Psoas muscle (tissue), 8 donors: ENCODE measurements around the gene RACGAP1. TPM values are rescaled to one million over a fixed set of nuclear protein-coding genes. Genes with fewer than 3 reads are reported as not detected.

ENCODE experiments used
- ATAC-seq, 4 donors: fragments of 200-7000 bp; cut with Tn5 transposase; one replicate each; pipeline ENCODE4 v1.9.1; 2020; ENCODE audit warnings: moderate library complexity in 3 of 4, mild to moderate bottlenecking in 2 of 4
- DNase-seq, 2 donors: peaks; one replicate each; pipeline ENCODE4 v3.0.0-alpha.2; 2020
- H3K27ac ChIP-seq: fragments of 200-600 bp; one replicate; pipeline ENCODE4 v1.8.0; 2022
- H3K27me3 ChIP-seq, 3 donors: fragments of 200-600 bp in 1 of 3; one replicate each; pipeline versions ENCODE4 v1.6.1 to v1.8.0; 2013 to 2022; ENCODE audit warnings: low read length in 2 of 3, mild to moderate bottlenecking in 2 of 3, moderate library complexity in 1 of 3; ENCODE audit not compliant: insufficient read depth in 3 of 3
- H3K36me3 ChIP-seq, 2 donors: fragments of 200-600 bp in 1 of 2; one replicate each; pipeline versions ENCODE4 v1.6.1 to v1.8.0; 2013 to 2022; ENCODE audit warnings: low read depth in 1 of 2, mild to moderate bottlenecking in 1 of 2, moderate library complexity in 1 of 2; ENCODE audit not compliant: insufficient read depth in 1 of 2
- H3K4me1 ChIP-seq: fragments of 200-600 bp; one replicate; pipeline ENCODE4 v1.8.0; 2022
- H3K4me3 ChIP-seq: fragments of 200-600 bp; one replicate; pipeline ENCODE4 v1.8.0; 2022; ENCODE audit warnings: mild to moderate bottlenecking
- H3K9me3 ChIP-seq: fragments of 200-600 bp; one replicate; pipeline ENCODE4 v1.8.0; 2022
- WGBS, 3 donors: extraction: QIAGEN DNeasy Blood & Tissue Kit; methylation state at CpG; one replicate each; pipeline versions ENCODE4 v1.1.6 to v1.1.7; 2013; 5-methylcytosine and 5-hydroxymethylcytosine counted together
- intact Hi-C, 2 donors: fragments of 100-400 bp; cut with DNase I; formaldehyde crosslinking; loops; one replicate each; pipeline versions ENCODE4 v1.11.0 to v1.14.2; 2022
- polyA plus RNA-seq, 3 donors: library from polyadenylated mRNA; stranded (reverse); fragments of 200-250 nt; gene quantifications; one replicate each; pipeline ENCODE4 v1.2.3, GENCODE V29; 2013
- total RNA-seq, 4 donors: library from RNA; stranded (reverse); fragmentation: NEBNext Ultra II Directional in 2 of 4; extraction: Animal tissue kit (Norgen Biotek cat#: 25700) in 2 of 4; gene quantifications; one replicate each; pipeline versions ENCODE4 v1.2.1 to v1.2.4, GENCODE V29; 2021 to 2023
- TF ChIP-seq, protein P1 (sequence below): fragments of 200-600 bp; IDR thresholded peaks from one replicate; pipeline ENCODE4 v1.8.0; 2022; ENCODE audit warnings: antibody characterized with exemption
- donor health status: healthy with polysubstance abuse.
- donor health status: DM: no; HTN: no; CAD: no; lungs with moderate emphysema.
- donor health status: Bipolar disorder and iron deficiency.
- donor health status: healthy.
- donor health status: DM: yes; HTN: yes; CAD: no.
- donor health status: DM: no; HTN: no; CAD: no.
- donor health status: DM: no; HTN: no; CAD: no.
- donor health status: DM: yes; HTN: yes; CAD: no.

Gene RACGAP1
- total and polyA plus RNA-seq, 7 donors: 3.4 to 15.3 (median 5.4) TPM

DNA sequence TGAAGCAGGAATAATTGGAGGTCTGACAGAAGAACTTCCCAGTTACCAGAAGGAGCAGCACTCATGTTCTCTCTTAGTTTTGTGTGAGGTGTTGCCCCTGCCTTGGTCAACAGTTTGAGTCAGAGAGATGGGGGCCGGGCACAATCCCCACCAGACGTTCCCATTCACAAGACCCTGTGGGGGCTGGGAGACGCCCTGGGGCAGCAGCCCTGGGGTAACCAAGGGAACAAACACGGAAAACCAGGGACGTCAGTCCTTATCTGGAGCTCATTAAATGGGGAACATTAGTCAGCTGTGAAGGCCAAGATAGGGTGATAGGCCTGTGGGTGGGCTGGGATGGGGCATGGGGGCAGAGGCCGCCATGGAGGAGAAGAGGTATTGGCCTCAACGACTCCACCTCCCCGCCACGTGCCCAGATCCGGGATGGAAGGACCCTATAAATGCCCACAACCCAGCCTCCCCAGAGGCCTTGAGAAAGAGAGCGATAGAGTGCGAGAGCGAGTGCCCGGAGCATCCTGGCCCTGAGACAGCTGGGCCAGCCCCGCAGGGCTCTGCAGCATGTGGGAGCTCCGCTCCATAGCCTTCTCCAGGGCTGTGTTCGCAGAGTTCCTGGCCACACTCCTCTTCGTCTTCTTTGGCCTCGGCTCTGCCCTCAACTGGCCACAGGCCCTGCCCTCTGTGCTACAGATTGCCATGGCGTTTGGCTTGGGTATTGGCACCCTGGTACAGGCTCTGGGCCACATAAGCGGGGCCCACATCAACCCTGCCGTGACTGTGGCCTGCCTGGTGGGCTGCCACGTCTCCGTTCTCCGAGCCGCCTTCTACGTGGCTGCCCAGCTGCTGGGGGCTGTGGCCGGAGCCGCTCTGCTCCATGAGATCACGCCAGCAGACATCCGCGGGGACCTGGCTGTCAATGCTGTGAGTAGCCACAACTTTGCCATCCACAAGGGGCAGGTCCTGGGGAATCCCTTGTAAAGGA is 74.7 kb downstream of the RACGAP1 start, which contains the start of gene AQP2:
AQP2 (plus strand) TSS at position 465 of the 979 bp plus-strand sequence; CDS start at position 559, 94 bp downstream.
- TF ChIP-seq, protein P1, sequence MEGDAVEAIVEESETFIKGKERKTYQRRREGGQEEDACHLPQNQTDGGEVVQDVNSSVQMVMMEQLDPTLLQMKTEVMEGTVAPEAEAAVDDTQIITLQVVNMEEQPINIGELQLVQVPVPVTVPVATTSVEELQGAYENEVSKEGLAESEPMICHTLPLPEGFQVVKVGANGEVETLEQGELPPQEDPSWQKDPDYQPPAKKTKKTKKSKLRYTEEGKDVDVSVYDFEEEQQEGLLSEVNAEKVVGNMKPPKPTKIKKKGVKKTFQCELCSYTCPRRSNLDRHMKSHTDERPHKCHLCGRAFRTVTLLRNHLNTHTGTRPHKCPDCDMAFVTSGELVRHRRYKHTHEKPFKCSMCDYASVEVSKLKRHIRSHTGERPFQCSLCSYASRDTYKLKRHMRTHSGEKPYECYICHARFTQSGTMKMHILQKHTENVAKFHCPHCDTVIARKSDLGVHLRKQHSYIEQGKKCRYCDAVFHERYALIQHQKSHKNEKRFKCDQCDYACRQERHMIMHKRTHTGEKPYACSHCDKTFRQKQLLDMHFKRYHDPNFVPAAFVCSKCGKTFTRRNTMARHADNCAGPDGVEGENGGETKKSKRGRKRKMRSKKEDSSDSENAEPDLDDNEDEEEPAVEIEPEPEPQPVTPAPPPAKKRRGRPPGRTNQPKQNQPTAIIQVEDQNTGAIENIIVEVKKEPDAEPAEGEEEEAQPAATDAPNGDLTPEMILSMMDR: no peak
- H3K27me3 ChIP-seq: peaks cover 0 to 15% (median 3%) of the 10 kb centered on the region in 3 donors
- no peak for ATAC-seq

DNA sequence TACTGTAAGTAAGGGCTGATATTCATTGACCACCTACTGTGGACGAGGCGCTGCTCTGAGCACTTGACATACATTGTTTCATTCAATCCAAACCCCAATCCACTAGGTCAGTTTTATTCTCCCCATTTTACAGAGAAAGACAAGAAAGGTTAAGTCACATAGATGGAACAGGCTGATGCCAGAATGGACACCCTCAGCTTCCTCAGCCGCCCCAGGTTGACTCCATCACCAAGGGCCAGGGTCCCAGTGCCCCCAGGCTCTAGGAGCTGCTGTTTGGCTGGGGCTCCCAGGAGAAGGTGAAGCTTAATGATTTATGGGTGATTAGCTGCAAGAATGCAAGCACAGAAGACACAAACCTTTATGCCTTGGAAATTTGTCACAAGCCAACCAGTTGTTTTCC is 75.4 kb downstream of the RACGAP1 start:
- H3K9me3 ChIP-seq: no peaks in the 10 kb centered on the region
- no peak overlapping the region for H3K27ac ChIP-seq
- ATAC-seq (no peak), DNase-seq (no peak)
- no peaks in the 10 kb centered on the region for H3K4me1 ChIP-seq
- no peak overlapping the region for H3K4me3 ChIP-seq
- 96 to 98% (median 98%) methylated on average over 3 of the region's 3 CpGs for WGBS, 3 donors
- no peaks in the 10 kb centered on the region for H3K36me3 ChIP-seq
- H3K27me3 ChIP-seq: peaks cover 0 to 8% (median 3%) of the 10 kb centered on the region in 3 donors
- intact Hi-C loops: loop anchor here in 1 of 2 donors (5.0 kb wide), 1 partner anchor 83 kb away; no protein-coding TSS in a partner anchor
- TF ChIP-seq, protein P1: no peak

More for the DNA sequence above, 74.7 kb downstream of the RACGAP1 start, which contains the start of gene AQP2:
- H3K36me3 ChIP-seq: no peaks in the 10 kb centered on the region
- no peaks in the 10 kb centered on the region for H3K4me1 ChIP-seq
- DNase-seq: no peak
- intact Hi-C loops: no loop called here
- WGBS, 3 donors: 80 to 89% (median 81%) methylated on average over 31 to 32 of the region's 32 CpGs
- H3K9me3 ChIP-seq: no peaks in the 10 kb centered on the region
- H3K4me3 ChIP-seq: no peak within 1 kb of the TSS
- H3K27ac ChIP-seq: no peak within 1 kb of the TSS

DNA sequence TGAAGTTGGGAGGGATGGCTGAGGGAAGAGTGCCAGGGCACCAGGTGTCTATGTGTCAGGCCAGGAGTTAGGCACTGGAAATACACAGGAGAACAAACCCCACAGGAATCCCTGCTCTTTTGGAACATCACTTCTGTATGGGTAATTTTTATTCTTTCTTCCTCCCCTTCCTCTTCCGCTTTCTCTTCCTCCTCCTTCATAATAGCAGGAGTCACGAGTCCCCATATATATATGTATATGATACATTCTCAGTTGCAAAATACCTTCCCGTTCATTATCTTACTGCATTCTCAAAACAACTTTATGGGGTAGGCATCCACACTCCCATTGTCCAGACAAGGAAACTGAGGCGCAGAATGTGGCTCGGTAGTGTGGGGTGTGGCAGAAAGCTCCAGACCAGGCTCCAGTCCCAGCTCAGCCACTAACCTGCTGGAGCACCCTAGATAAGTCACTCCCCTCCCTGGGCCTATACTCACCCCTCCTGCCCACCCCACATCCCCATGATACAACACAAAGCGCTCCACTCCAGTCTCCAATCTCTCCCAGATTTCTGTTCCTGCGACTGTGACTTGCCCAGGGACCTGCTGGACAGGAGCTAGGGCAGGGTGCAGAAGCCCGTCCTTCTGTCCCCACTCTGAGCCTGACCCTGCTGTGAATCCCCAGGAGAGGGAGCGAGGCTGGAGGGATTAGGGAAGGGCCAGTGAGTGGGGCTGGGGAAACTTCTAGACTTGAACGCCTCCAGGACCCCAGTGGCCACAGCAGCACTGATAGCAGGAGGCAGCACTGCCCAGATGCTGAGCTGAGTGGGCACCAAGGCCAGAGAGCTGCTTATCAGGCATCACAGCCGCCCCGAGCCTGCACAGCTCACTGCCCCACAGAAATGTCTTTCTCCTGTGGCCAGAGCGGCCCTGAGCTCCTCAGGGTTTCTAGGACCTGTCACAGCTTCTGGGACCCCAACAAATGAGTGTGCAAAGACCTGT is 76.1 kb downstream of the RACGAP1 start:
- intact Hi-C loops: loop anchor here in 1 of 2 donors (5.0 kb wide), 1 partner anchor 82 kb away; no protein-coding TSS in a partner anchor
- Histone ChIP-seq H3K27ac (no peak overlapping the region), H3K9me3 (no peaks in the 10 kb centered on the region), H3K36me3 (no peaks in the 10 kb centered on the region), H3K27me3 (peaks cover 0 to 1% (median 0%) of the 10 kb centered on the region in 3 donors), H3K4me1 (no peaks in the 10 kb centered on the region), H3K4me3 (no peak overlapping the region)
- DNase-seq (no peak), ATAC-seq (no peak)
- TF ChIP-seq, protein P1: no peak
- 89 to 94% (median 94%) methylated on average over 13 of the region's 13 CpGs for WGBS, 3 donors

- no peaks in the 10 kb centered on the region for H3K27me3 ChIP-seq
- 84 to 91% (median 90%) methylated on average over 7 of the region's 7 CpGs for WGBS, 3 donors
- TF ChIP-seq, protein P1: no peak
- H3K4me1 ChIP-seq: no peaks in the 10 kb centered on the region
- intact Hi-C loops: loop anchor here in 1 of 2 donors (5.0 kb wide), 1 partner anchor 80 kb away; no protein-coding TSS in a partner anchor
- no peak overlapping the region for H3K27ac ChIP-seq
- H3K4me3 ChIP-seq: no peak overlapping the region
- DNase-seq: no peak
- no peak for ATAC-seq
- H3K36me3 ChIP-seq: no peaks in the 10 kb centered on the region
- H3K9me3 ChIP-seq: no peaks in the 10 kb centered on the region
Observed at GRCh38 chr12:49947593-49948226, 77.6 kb downstream of the RACGAP1 start.
